GM12891 (cell line): ENCODE data around the gene GPR39.

Experiments used
- DNase-seq: peaks from one replicate; pipeline ENCODE4 v3.0.0; 2011; ENCODE audit warnings: low spot score; ENCODE audit not compliant: insufficient read length
- FAIRE-seq: peaks from 2 replicates; lab custom pipeline; 2011; peaks lifted over from hg19 to GRCh38; lab: Jason Lieb, UNC
- PAX5 ChIP-seq: IDR thresholded peaks from 2 replicates; pipeline ENCODE4 v1.6.1; 2011; ENCODE audit warnings: low read length, moderate library complexity, mild to moderate bottlenecking; ENCODE audit not compliant: insufficient read depth, severe bottlenecking
- POLR2A ChIP-seq: IDR thresholded peaks from 2 replicates; pipeline ENCODE4 v1.6.1; 2011; ENCODE audit warnings: low read depth, low read length, control low read depth
- POLR2AphosphoS5 ChIP-seq: IDR thresholded peaks from 2 replicates; pipeline ENCODE4 v1.6.1; 2011; ENCODE audit warnings: low read depth, low read length, control low read depth
- POU2F2 ChIP-seq: IDR thresholded peaks from 2 replicates; pipeline ENCODE4 v1.6.1; 2011; ENCODE audit warnings: low read depth, mild to moderate bottlenecking, control low read depth, low read length, moderate library complexity
- SPI1 ChIP-seq: IDR thresholded peaks from 2 replicates; pipeline ENCODE4 v1.6.1; 2011; ENCODE audit warnings: low read depth, low read length, control low read depth
- TAF1 ChIP-seq: IDR thresholded peaks from 2 replicates; pipeline ENCODE4 v1.6.1; 2011; ENCODE audit warnings: low read depth, low read length, control low read depth

The GPR39 gene

GRCh38 chr2:132627536-132627935, 210.9 kb downstream of the GPR39 start:
- FAIRE-seq (no peak), DNase-seq (no peak)
- TF ChIP-seq TAF1, result no peak
- TF ChIP-seq POLR2AphosphoS5, result no peak
- TF ChIP-seq POU2F2, result no peak
- no peak for TF ChIP-seq POLR2A
- no peak for TF ChIP-seq SPI1
- no peak for TF ChIP-seq PAX5

- TF ChIP-seq TAF1 (no peak), POLR2A (no peak)
- no peak for FAIRE-seq
- no peak for DNase-seq
Measured at GRCh38 chr2:132632000-132632649, 215.5 kb downstream of the GPR39 start.

GRCh38 chr2:132633635-132634034, 217.0 kb downstream of the GPR39 start:
- DNase-seq, result no peak
- TF ChIP-seq POLR2AphosphoS5 (no peak), POLR2A (no peak), POU2F2 (no peak), TAF1 (no peak), SPI1 (no peak), PAX5 (no peak)
- FAIRE-seq, result no peak

GRCh38 chr2:132636346-132636745, 219.7 kb downstream of the GPR39 start:
- FAIRE-seq, result no peak

GRCh38 chr2:132638313-132639040, 221.9 kb downstream of the GPR39 start:
- TF ChIP-seq POLR2AphosphoS5, result no peak
- no peak for TF ChIP-seq TAF1
- TF ChIP-seq POLR2A, result no peak
- no peak for TF ChIP-seq PAX5
- TF ChIP-seq POU2F2, result no peak
- TF ChIP-seq SPI1, result no peak
- no peak for DNase-seq
- FAIRE-seq, result no peak

More at GRCh38 chr2:132636346-132636745, 219.7 kb downstream of the GPR39 start:
- TF ChIP-seq POLR2A (no peak), POU2F2 (no peak), PAX5 (no peak), SPI1 (no peak), POLR2AphosphoS5 (no peak), TAF1 (no peak)
- DNase-seq, result no peak

- DNase-seq, result no peak
- no peak for FAIRE-seq
- TF ChIP-seq POLR2A (no peak), PAX5 (no peak), POU2F2 (no peak), TAF1 (no peak), SPI1 (no peak), POLR2AphosphoS5 (no peak)
Measured at GRCh38 chr2:132640116-132640515, 223.5 kb downstream of the GPR39 start.

GRCh38 chr2:132641819-132642218, 225.2 kb downstream of the GPR39 start:
- DNase-seq (no peak), FAIRE-seq (no peak)
- TF ChIP-seq SPI1 (peak; percentile 29; the same call in 1 of the 2 replicates), POU2F2 (no peak), POLR2A (no peak), TAF1 (no peak), PAX5 (no peak), POLR2AphosphoS5 (no peak)

- no peak for FAIRE-seq
- TF ChIP-seq POU2F2, result no peak
- TF ChIP-seq SPI1, result no peak
- no peak for TF ChIP-seq TAF1
- TF ChIP-seq POLR2A, result no peak
- TF ChIP-seq POLR2AphosphoS5, result no peak
- no peak for TF ChIP-seq PAX5
- no peak for DNase-seq
Measured at GRCh38 chr2:132642415-132642814, 225.8 kb downstream of the GPR39 start.

- TF ChIP-seq POLR2A (no peak), TAF1 (no peak), POLR2AphosphoS5 (no peak), POU2F2 (no peak), PAX5 (no peak), SPI1 (no peak)
- DNase-seq, result no peak
- no peak for FAIRE-seq
Measured at GRCh38 chr2:132645176-132645575, 228.6 kb downstream of the GPR39 start.
